Epidermal melanocyte (primary cell): ENCODE results near the gene MAPKBP1.
"Not testable (repeated sequence)": the region's sequence is repeated elsewhere in the genome, so short reads cannot be mapped to it uniquely, and the experiment has no call there.

Experiments
- DNase-seq: peaks from one replicate; pipeline ENCODE4 v3.0.0; 2011; ENCODE audit warnings: low spot score; ENCODE audit not compliant: insufficient read length

Gene MAPKBP1

GRCh38 chr15:41825572-41826535 is 51.6 kb downstream of the MAPKBP1 start:
- DNase-seq: no peak

DNA sequence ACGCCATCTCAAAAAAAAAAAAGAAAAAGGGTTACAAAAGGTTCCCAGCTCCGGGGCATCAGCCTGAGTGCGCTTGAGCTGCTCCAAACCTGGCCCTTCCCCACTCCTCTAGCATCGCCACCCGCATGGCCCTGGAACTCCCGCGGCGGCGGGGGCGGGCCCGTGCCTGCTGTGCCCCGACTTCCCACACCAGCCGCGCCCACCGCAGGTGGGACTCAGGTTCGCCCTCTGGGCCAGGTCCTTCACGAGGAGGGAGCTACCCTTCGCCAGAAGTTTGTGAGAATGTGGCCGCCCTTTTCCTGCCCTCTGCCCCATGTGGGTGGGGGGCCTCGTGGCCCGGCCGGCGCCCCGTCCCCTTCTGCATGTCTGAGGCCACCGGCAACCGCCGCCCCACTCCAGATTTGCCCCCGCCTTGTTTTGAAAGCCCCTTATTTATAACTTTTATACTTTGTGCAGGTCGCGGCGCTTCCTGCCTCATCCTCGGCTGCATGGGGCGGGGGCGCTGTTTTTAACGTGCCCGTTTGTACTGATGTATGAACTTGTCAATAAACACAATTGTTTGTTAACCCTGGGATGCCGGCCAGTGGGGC is 53.1 kb downstream of the MAPKBP1 start:
- no peak for DNase-seq

GRCh38 chr15:41827880-41828806 is 53.9 kb downstream of the MAPKBP1 start, which contains the start of gene JMJD7:
Gene JMJD7 (plus strand): TSS chr15:41828092. CDS start chr15:41828125, 33 bp downstream.
- peak; percentile 97 for DNase-seq

DNA sequence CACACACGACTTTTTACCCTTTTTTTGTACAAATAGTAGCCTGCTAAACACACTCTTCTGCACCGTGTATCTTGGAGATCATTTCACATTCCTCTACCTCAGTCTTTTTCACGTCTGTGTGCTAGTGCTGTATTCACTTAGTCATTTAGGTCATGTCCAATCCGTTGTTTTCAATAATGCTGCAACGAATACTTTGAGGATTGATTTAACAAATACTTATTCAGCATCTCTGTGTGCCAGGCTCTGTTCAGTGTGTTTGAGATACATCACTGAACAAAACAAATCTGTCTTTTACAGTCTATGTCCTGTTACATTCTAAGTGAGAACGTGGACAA is 54.5 kb downstream of the MAPKBP1 start:
- no peak for DNase-seq

- DNase-seq: no peak
These were observed 55.8 kb downstream of the MAPKBP1 start for GRCh38 chr15:41829959-41830646.

DNA sequence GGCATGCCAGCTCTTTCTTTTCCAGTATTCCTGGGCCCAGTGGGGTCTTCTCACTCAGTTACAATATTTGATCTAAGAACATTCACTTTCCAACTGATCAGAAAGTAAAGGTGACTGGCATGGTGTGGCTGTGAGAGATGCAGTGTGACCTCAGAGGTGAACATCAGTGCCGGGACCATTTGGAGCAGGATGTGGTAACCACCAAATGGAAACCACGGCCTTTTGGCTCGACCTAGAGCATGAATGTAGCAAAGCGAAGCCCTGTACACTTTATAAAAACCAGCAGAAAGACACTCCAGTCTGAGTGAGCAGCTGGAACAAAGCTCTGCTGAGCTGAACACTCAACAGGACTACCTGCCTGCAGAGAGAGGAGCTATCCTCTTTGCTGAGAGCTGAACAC is 57.0 kb downstream of the MAPKBP1 start:
- DNase-seq: not testable (repeated sequence)

GRCh38 chr15:41832208-41832607 is 57.9 kb downstream of the MAPKBP1 start:
- no peak for DNase-seq

- no peak for DNase-seq
These were observed 58.6 kb downstream of the MAPKBP1 start for GRCh38 chr15:41832875-41833274.

GRCh38 chr15:41834096-41834495 is 59.8 kb downstream of the MAPKBP1 start:
- DNase-seq: no peak

GRCh38 chr15:41836073-41836472 is 61.8 kb downstream of the MAPKBP1 start:
- no peak for DNase-seq

GRCh38 chr15:41836713-41837454 is 62.6 kb downstream of the MAPKBP1 start:
- DNase-seq: no peak

GRCh38 chr15:41838400-41838897 is 64.2 kb downstream of the MAPKBP1 start, which contains the start of gene PLA2G4B:
Gene PLA2G4B (plus strand): TSS chr15:41838847. CDS start chr15:41838914, 67 bp downstream.
- DNase-seq: no peak

- DNase-seq: no peak
These were observed 65.7 kb downstream of the MAPKBP1 start for GRCh38 chr15:41839781-41840491.

GRCh38 chr15:41840673-41841072 is 66.4 kb downstream of the MAPKBP1 start:
- DNase-seq: no peak

GRCh38 chr15:41841131-41841530 is 66.8 kb downstream of the MAPKBP1 start:
- DNase-seq: no peak

DNA sequence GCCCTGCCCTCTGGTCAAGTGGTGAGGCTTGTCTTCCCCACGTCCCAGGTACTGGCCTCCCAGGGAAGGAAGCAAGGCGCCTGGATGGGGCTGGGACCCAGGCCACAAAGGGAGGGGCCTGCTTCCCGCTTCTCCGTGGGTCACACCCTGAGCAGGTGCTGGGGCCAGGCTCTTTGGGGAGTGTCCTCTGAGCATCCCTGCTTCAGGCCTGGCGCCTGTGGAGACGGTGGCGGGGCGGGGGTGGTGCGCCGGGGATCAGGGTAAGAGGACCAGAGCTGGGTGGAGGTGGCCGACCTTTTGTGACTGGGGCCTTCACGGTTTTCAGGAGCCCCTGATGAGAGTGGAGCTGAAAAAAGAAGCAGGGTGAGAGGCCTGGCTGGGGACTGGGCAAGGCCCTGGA is 67.9 kb downstream of the MAPKBP1 start:
- no peak for DNase-seq

DNA sequence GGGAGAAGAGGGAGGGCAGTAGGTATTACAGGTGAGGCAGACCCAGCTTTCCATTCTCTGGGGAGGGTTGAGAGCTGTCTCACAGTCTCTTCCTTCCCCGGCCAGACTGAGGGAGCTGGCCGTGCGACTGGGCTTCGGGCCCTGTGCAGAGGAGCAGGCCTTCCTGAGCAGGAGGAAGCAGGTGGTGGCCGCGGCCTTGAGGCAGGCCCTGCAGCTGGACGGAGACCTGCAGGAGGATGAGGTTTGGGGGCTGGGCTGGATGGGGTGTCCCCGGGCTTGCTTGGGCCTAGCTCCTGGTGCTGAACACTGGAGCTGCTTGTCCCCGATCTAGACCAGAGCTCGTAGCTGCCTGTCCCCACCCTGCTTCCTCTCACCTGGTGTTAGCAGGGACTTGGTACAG is 69.3 kb downstream of the MAPKBP1 start:
- no peak for DNase-seq

DNA sequence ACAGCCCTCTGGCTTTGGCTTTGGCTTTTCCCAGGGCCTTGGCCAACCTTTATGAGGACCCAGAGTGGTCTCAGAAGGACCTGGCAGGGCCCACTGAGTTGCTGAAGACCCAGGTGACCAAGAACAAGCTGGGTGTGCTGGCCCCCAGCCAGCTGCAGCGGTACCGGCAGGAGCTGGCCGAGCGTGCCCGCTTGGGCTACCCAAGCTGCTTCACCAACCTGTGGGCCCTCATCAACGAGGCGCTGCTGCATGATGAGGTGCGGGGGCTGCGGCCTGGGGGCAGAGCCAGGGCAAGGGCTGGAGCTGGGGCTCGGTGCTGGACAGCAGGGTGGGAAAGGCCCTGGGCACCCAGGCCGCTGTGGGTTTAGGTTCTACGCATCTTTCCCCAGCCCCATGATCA is 70.5 kb downstream of the MAPKBP1 start:
- no peak for DNase-seq

GRCh38 chr15:41847206-41847605 is 72.9 kb downstream of the MAPKBP1 start:
- no peak for DNase-seq
